H1 (cell line): ENCODE measurements around the gene LVRN. TPM values are rescaled to one million over a fixed set of nuclear protein-coding genes. Genes with fewer than 3 reads are reported as not detected.

ENCODE experiments used
- CHD2 ChIP-seq: IDR thresholded peaks from 2 replicates; pipeline ENCODE4 v1.6.1; 2012; ENCODE audit warnings: low read length, improper control_type of control experiment
- CTCF ChIP-seq, 3 experiments: IDR thresholded peaks; 1 replicate in 2 of 3; 2 replicates in 1 of 3; pipeline versions ENCODE4 v1.5.1 to v1.6.1; 2011; ENCODE audit warnings: low read length in 3 of 3, mild to moderate bottlenecking in 3 of 3, inconsistent platforms in 2 of 3, low read depth in 1 of 3, moderate library complexity in 1 of 3; ENCODE audit not compliant: insufficient read depth in 1 of 3; ENCODE audit errors: control extremely low read depth in 1 of 3
- EP300 ChIP-seq, 2 experiments: IDR thresholded peaks; 1 replicate in 1 of 2; 2 replicates in 1 of 2; pipeline ENCODE4 v1.6.1; 2011 to 2012; ENCODE audit warnings: low read depth in 2 of 2, low read length in 2 of 2, mild to moderate bottlenecking in 2 of 2, borderline replicate concordance in 1 of 2, inconsistent platforms in 1 of 2, moderate library complexity in 1 of 2
- RAD21 ChIP-seq, 2 experiments: IDR thresholded peaks in 1 of 2; conservative IDR thresholded peaks in 1 of 2; 2 replicates each; pipeline ENCODE4 v1.6.1; 2011; ENCODE audit warnings: low read depth in 2 of 2, low read length in 2 of 2, improper control_type of control experiment in 1 of 2, inconsistent platforms in 1 of 2, mild to moderate bottlenecking in 1 of 2, moderate library complexity in 1 of 2
- polyA plus RNA-seq, 7 experiments: library from polyadenylated mRNA; depleted of rRNA in 3 of 7; stranded (reverse) in 5 of 7; unstranded in 2 of 7; fragments of >200 nt in 5 of 7; fragments of 200-250 nt in 2 of 7; gene quantifications; 1 replicate in 5 of 7; 2 replicates in 1 of 7; 4 replicates in 1 of 7; pipeline versions ENCODE4 v1.2.1 to v1.2.3, GENCODE V29; 2011 to 2013; ENCODE audit warnings: missing spikeins in 2 of 7, mixed read lengths in 2 of 7
- total RNA-seq: library from RNA; stranded (reverse); fragmentation: NEBNext Ultra II Directional; extraction: Animal tissue kit (Norgen Biotek cat#: 25700); gene quantifications from 2 replicates; pipeline ENCODE4 v1.2.1, GENCODE V29; 2021

Gene LVRN
- total and polyA plus RNA-seq, 2 of the 8 experiments (the other 6 are each of a cell fraction or from before 2014, with no cell fraction given): 0.08 to 0.09 TPM

- TF ChIP-seq CHD2: no peak
- no peak for TF ChIP-seq RAD21 (IDR thresholded peaks at IDR 0.05 in 1 of 2, conservative IDR thresholded peaks at IDR 0.05 in 1 of 2; ENCODE audit: low read depth in 2 of 2, low read length in 2 of 2)
- TF ChIP-seq CTCF (IDR thresholded peaks at IDR 0.05; ENCODE audit: control extremely low read depth in 1 of 3, insufficient read depth in 1 of 3, low read depth in 1 of 3, low read length in 3 of 3): no peak
- no peak for TF ChIP-seq EP300 (IDR thresholded peaks at IDR 0.05; ENCODE audit: borderline replicate concordance in 1 of 2, low read depth in 2 of 2, low read length in 2 of 2)
- TF ChIP-seq, all 59 proteins: peak for 0
Observed at GRCh38 chr5:115949096-115949495, 13.2 kb upstream of the LVRN start (continued).
